Fibroblast of pulmonary artery (primary cell): Measurements from ENCODE around the gene TCEAL7.

Source experiments
- DNase-seq: peaks from one replicate; pipeline ENCODE4 v3.0.0-alpha.2; 2010; ENCODE audit warnings: low read depth
- H3K4me3 ChIP-seq: replicated peaks from 2 replicates; pipeline ENCODE4 v1.5.1; 2011; ENCODE audit warnings: low read depth, mild to moderate bottlenecking, control low read depth, low read length, moderate library complexity
- CTCF ChIP-seq: IDR thresholded peaks from 2 replicates; pipeline ENCODE4 v1.5.1; 2011; ENCODE audit warnings: mild to moderate bottlenecking, control low read depth, low read length, inconsistent platforms; ENCODE audit errors: missing control alignments

TCEAL7 gene

GRCh38 chrX:103330681-103331288 is 746 bp downstream of the TCEAL7 start:
- no peak for TF ChIP-seq CTCF
- H3K4me3 ChIP-seq, result peak overlapping the region; percentile 49
- DNase-seq, result peak; percentile 15

DNA sequence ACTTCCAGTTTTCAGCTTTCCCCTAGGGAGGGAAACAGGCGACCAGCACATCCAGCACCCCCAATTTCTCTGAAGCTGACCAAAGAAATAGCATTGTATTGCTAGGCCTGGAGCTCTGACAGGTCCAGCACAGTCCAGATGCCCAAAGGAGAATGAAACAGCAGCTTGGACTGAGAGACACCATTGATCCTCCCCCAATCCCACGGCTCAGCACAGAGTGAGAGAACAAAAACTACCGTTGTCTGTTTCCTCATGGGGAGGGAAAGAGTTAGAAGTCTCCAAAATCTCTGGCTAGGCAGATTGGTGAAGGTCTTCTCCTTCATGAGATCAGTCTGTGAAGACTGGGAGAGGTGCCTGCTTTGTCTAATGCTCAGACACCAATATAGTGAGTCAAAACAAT is 8.6 kb downstream of the TCEAL7 start:
- no peak for DNase-seq
- no peak overlapping the region for H3K4me3 ChIP-seq
- TF ChIP-seq CTCF, result no peak

DNA sequence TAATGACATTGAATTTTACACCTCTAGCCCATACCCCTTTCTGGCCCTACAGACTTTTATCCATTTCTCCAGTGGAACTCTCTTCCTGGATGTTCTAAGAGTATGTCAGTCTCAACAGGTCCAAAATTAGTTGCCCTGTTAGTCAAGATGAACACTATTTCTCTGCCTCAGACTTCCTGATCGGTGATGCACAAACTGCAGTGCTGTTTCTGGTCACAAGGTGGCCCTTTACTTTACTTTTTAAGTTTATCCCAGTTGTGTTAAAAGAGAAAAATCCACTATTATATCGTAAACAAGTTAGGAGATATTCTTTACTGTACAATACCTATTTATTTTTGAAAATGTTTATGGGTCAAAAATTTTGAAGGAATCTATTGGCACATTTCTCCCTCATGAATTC is 13.1 kb downstream of the TCEAL7 start:
- peak; percentile 65 for TF ChIP-seq CTCF
- H3K4me3 ChIP-seq, result no peak overlapping the region
- peak; percentile 68 for DNase-seq

DNA sequence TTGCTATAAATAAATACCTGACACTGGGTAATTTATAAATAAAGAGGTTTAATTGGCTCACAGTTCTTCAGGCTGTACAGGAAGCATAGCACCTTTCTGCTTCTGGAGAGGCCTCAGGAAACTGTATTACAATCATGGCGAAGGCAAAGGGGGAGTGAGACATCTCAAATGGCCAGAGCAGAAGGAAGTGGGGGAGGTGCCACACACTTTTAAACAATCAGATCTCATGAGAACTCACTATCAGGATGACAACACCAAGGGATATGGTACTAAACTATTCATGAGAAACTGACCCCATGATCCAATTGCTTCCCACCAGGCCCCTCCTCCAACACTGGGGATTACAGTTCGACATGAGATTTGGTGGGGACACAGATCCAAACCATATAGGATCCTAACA is 14.6 kb downstream of the TCEAL7 start:
- no peak for TF ChIP-seq CTCF
- no peak overlapping the region for H3K4me3 ChIP-seq
- peak; percentile 47 for DNase-seq

- no peak for DNase-seq
- TF ChIP-seq CTCF, result no peak
- H3K4me3 ChIP-seq, result no peak overlapping the region
These were observed 17.8 kb downstream of the TCEAL7 start for GRCh38 chrX:103347682-103348397.

- no peak for TF ChIP-seq CTCF
- H3K4me3 ChIP-seq, result peak within 1 kb of the TSS; percentile 91
- peak; percentile 90 for DNase-seq
These were observed 26.2 kb downstream of the TCEAL7 start, which contains the start of gene TCEAL9 for GRCh38 chrX:103356130-103356798. Gene TCEAL9 (plus strand): TSS chrX:103356506. CDS start chrX:103357685, 1,179 bp downstream.
